HuH-7.5 (cell line): Measurements from ENCODE around the gene DPYD.

ENCODE experiments used
- DNase-seq: peaks from one replicate; pipeline ENCODE4 v3.0.0; 2011; ENCODE audit warnings: low spot score

The DPYD gene

GRCh38 chr1:97610102-97610501 is 310.7 kb downstream of the DPYD start:
- DNase-seq = no peak

- no peak for DNase-seq
Observed at GRCh38 chr1:97608272-97608671, 312.6 kb downstream of the DPYD start.

GRCh38 chr1:97603776-97604175 is 317.1 kb downstream of the DPYD start:
- DNase-seq = no peak

- no peak for DNase-seq
Observed at GRCh38 chr1:97603218-97603617, 317.6 kb downstream of the DPYD start.

- DNase-seq = no peak
Observed at GRCh38 chr1:97599447-97599846, 321.4 kb downstream of the DPYD start.

GRCh38 chr1:97593192-97593591 is 327.6 kb downstream of the DPYD start:
- no peak for DNase-seq

GRCh38 chr1:97588772-97589171 is 332.1 kb downstream of the DPYD start:
- no peak for DNase-seq

GRCh38 chr1:97581614-97582051 is 339.2 kb downstream of the DPYD start:
- no peak for DNase-seq

- DNase-seq = no peak
Observed at GRCh38 chr1:97577613-97578012, 343.2 kb downstream of the DPYD start.

- DNase-seq = no peak
Observed at GRCh38 chr1:97573553-97573952, 347.3 kb downstream of the DPYD start.

GRCh38 chr1:97572561-97572960 is 348.3 kb downstream of the DPYD start:
- DNase-seq = no peak

- no peak for DNase-seq
Observed at GRCh38 chr1:97571760-97572159, 349.1 kb downstream of the DPYD start.

- no peak for DNase-seq
Observed at GRCh38 chr1:97570691-97571090, 350.1 kb downstream of the DPYD start.

GRCh38 chr1:97567000-97567749 is 353.7 kb downstream of the DPYD start:
- no peak for DNase-seq

GRCh38 chr1:97565886-97566285 is 354.9 kb downstream of the DPYD start:
- no peak for DNase-seq

GRCh38 chr1:97563926-97564325 is 356.9 kb downstream of the DPYD start:
- no peak for DNase-seq

- DNase-seq = no peak
Observed at GRCh38 chr1:97562081-97562480, 358.8 kb downstream of the DPYD start.

GRCh38 chr1:97560714-97561113 is 360.1 kb downstream of the DPYD start:
- DNase-seq = no peak

GRCh38 chr1:97553971-97554370 is 366.9 kb downstream of the DPYD start:
- DNase-seq = no peak

GRCh38 chr1:97551113-97551512 is 369.7 kb downstream of the DPYD start:
- DNase-seq = no peak

- DNase-seq = no peak
Observed at GRCh38 chr1:97545446-97545845, 375.4 kb downstream of the DPYD start.

GRCh38 chr1:97540346-97540888 is 380.4 kb downstream of the DPYD start:
- no peak for DNase-seq

- DNase-seq = no peak
Observed at GRCh38 chr1:97538113-97538512, 382.7 kb downstream of the DPYD start.

GRCh38 chr1:97533358-97533757 is 387.5 kb downstream of the DPYD start:
- DNase-seq = no peak
